GM03348 (cell line): Measurements from ENCODE around the gene RPA1.
"Not testable (repeated sequence)": the region's sequence is repeated elsewhere in the genome, so short reads cannot be mapped to it uniquely, and the experiment has no call there.

Experiments
- DNase-seq: peaks from one replicate; pipeline ENCODE4 v3.0.0; 2012; ENCODE audit warnings: low spot score

RPA1 gene

DNA sequence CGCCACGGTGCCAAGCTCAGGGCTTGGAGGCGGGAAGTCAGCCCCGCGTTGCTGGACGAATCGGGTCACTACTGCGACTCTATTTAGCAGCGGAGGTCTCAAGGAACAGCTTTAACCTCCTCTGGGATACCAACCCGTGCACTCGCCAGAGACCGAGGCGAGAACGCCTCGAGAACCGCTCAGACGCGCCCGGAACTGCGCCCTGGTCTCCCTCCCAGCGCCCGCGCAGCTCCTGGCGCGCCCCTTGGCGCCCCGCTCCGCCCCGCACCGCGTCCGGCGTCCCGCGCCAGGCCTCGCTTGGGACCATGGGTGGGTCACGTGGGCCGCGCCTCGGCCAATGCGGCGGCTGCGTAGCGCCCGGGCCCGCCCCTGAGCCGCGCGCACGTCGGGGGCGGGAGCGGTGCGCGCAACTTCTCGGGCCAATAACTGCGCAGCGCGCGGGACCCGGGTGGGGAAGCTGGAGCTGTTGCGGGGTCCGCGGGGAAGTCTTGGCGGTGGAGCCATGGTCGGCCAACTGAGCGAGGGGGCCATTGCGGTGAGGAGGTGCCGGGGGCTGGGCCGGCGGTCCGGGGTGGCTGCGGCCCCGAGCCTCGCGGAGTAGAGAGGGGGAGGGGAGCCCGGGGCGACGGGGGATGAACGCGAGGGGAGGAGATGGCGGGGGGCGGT is at the start of gene RPA1, which contains the start of gene SMYD4:
Gene RPA1, plus strand, starts transcription at position 414 of the 666 bp plus-strand sequence. Its CDS starts 89 bp downstream, at position 503.
Gene SMYD4, minus strand, starts transcription at position 311 of the 666 bp plus-strand sequence. CDS start 1,908 bp downstream, outside the sequence.
- DNase-seq = peak; percentile 100

DNA sequence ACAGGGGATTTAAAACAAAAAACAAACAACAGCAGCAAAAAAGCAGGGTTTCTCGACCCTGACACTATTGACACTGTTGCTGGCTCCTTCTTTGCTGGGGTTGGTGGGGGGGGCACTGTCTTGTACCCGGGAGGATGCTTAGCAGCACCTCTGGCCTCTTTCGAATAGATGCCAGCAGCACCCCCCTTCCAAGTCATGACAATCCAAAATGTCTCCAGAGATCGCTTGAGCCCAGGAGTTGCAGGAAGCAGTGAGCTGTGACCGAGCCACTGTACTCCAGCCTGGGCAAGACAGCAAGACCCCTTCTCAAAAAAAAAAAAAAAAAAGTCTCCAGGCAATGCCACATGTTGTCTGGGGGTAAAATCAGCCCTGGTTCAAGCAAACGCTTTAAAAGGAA is 47.6 kb upstream of the RPA1 start:
- DNase-seq = no peak

DNA sequence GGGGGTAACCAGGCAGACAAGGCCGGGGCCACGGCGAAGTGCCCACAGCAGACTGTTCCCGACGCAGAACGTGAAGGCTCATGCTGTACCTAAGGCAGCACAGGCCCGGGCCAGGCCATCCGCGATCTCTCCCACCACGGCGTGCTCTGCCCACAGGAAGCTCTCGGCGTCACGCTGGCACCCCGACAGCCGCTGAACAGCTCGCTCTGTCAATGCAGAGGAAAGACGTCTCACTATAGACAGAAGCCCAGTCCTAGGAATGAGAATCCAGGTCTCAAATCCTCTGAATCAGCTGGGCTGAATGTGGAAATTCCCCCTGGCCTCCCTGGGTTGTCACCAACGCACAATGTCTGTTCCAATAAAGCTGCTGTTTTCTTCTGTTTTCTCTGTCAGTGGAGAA is 46.5 kb upstream of the RPA1 start:
- DNase-seq = no peak

DNA sequence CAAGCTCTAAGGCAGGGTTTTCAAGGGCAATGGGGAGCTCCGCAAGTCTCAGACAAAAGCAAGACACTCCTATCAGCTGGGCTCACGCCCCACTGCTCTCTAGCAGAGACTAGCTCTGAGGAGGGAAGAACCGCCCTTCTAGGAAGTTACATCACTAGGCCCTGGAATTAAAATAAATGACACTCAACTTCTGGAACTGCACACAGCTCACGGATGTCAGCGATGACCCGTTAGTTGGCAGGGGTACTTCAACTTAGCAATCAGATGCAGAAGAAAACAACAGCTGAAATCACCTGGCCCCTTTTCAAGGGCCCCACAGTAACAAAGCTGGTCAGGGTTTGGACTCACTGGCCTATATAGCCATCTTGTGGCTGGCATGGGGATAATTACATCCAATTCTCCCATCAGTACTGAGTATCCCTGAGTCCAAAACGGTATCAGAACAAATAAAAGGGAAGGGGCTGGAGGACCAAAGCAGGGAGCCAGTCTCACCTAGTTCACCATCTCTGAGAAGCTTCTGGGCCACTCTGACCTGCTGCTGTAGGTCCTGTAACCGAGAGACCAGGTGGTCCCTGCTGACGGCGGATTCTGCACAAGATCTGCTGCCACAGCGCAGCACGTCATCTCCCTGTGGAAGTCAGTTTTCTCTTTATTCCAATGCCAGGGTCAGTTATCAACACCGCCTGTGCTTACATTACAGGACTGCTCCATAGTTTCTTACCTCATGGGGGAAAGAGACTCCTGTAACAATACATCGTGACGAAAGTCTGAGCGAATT is 45.8 kb upstream of the RPA1 start:
- DNase-seq = peak; percentile 85

DNA sequence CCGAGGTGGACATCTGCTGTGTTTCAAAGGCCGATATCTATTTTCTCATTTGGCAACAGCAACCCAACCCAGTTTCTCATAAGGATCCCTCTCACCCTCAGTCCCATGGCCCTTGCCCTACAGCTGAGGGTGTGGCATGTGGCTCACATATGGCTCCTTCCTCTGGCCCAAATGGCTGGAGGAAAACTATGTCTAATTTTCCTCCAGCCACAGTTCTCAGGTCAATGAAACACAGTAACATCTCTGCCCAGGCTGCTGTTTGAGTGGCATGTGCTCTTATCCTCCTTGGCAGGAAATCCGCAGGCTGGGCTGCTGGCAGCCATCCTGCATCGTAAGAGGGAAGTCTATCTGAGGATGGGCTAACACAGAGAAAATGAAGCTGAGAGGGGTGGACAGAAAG is 43.9 kb upstream of the RPA1 start:
- no peak for DNase-seq

DNA sequence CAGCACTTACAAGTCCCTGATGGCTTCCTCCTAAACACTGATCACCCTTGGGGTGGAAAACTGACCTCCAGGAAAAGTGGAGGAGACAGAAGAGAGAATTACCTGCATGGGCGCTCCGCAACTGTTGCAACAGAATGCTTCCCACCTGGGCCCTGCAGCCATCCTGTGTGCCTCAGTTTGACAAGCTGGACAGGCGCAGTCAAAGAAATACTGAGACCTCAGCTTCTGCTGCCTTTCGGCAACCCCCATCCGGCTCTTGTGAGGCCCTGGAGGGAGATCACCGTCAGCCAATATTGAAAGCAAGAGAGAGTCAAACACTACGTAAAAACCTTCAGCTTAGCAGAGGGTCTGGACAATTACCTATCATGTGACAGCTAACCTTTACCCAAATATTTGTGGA is 43.1 kb upstream of the RPA1 start:
- DNase-seq = no peak

DNA sequence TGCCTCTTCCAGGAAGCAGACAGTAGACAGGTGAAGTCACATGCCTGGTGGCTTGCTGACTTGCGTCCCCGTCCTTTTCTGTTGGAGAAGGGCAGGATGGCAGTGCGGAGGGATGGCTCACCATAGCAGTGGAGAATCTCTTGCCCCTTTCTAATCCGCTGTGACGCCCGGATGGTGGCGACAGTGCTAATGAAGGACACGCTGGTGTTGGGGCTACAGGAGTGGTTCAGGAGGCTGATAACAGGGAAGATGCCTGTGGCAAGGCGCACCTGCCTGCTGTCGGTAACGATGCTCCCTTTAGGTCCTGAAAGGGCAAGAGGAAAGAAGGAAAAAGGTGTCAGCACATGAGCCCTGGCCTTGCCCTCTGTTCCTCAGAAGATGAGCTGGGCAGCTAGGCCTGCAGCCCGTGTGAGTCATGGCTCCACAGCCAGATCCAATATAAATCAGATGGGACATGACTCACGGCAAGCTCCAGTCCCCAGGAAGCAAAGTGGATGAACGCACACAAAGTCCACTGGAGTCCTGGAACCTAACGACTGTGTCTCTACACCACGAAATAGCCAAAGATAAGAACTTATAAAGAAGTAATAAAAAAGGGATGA is 42.4 kb upstream of the RPA1 start:
- DNase-seq = peak; percentile 93

DNA sequence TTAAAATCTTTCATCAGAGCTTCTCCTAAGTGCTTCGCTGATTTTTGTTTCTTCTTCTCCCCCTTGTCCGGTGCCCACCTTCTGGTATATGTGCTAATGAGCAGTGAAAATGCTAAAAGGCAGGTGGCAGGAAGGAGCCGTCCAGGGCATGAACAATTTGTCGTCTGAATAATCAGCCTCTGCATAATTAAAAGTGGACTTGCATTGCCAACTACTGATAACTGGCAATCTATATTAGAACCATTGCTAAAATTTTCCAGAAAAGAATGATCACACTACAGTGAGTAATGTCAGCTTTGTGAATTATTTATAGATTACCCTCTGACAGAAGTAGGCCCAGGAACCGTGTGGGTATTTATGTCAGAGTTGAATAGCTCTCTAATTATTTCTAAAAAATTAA is 39.9 kb upstream of the RPA1 start:
- no peak for DNase-seq

DNA sequence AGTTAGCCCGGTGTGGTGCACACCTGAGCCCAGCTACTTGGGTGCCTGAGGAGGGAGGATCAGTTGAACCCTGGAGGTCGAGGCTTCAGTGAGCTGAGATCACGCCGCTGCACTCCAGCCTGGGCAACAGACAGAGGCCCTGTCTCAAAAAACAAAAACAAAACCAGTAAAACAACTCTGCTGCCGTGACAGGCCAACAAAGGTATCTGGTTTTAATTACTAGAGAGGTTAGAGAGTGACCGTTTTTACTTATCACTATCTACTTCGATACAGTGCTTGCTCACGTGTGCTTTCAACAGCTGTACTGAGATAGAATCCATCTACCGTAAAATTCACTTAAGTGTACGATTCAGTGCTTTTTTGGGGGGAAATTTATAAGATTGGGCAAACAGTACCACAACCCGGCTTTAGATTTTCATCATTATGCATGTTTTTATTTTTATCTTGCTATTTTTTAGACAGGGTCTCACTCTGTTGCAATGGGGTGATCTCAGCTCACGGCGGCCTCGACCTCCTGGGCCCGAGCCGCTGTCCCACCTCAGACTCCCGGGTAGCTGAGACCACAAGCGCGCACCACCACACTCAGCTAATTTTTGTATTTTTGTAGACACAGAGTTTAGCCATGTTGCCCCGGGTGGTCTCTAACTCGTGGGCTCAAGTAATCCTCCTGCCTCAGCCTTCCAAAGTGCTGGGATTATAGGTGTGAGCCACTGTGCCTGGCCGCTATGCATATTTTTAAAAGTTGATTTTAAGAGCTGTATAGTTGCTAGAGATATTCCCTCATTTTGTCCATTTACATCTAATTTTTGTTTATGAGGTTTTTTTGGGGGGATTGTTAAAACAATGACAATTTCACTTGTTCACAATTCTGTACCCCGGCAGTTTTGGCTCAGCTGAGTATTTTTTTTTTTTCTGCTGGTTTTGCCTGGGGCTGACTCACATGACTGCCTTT is 37.0 kb upstream of the RPA1 start:
- DNase-seq = no peak

DNA sequence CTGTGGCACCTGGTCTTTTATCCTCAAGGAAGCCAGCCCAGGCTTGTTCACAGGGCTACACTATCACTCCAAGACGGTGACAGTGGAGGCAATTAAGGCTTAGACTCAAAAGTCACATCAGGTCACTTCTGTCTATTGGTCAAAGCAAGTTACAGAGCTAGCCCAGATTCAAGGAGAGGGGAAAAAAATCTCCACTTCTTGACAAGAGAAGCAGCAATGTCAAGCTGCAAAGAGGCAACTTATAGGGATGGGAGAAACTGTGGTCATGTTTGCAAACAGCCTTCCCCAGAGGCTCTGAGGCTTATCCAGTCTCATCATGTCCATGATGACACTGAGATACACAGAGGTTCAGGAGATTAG is 36.4 kb upstream of the RPA1 start:
- no peak for DNase-seq

DNA sequence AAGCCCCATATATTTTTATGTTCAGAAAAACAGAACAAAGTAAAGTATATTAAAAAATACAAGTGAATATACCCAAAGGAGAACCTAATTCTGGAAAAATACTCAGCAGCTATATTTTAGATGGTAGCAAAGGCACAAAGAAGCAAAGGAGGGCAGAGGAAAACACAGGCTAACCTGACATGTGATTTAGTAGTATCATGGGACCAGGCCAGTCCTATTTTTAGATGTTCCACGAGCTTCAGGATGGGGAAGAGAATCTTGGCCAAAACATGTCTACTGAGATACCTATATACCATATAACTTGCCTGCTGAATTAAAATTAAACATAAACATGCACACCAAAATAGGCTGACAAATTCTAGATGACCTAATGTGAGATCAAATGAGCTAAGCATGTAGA is 33.0 kb upstream of the RPA1 start:
- DNase-seq = no peak

DNA sequence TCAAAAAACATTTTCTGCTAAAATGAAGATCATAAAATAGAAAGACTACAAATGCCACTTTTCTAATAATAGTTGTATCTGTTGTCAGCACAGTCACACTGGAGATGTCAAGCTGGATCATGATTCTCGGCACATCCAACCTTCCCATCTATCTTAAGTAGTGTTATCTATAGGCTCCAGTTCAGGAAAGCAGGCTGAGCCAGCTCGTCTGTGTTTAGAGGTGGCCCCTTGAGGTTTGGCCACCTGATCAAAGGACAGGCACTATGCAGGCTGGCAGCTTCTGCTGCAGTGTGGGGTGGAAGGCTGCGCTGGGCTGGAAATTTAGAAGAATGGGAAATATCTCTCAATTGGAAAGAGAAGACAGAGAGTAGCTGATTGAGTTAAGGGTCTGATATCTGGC is 32.5 kb upstream of the RPA1 start:
- no peak for DNase-seq

DNA sequence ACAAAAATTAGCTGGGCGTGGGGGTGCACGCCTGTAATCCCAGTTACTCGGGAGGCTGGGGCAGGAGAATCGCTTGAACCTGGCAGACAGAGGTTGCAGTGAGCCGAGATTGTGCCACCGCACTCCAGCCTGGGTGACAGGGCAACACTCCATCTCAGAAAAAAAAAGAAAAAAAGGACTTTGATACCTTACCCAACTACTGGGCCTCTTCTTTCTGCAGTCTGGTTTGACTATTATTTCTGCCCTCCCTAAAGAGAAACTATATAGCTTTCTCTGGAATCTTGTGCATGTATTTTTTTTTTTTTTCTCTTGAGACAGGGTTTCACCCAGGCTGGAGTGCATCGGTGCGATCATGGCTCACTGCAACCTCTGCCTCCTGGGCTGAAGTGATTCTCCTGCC is 32.0 kb upstream of the RPA1 start:
- not testable (repeated sequence) for DNase-seq

DNA sequence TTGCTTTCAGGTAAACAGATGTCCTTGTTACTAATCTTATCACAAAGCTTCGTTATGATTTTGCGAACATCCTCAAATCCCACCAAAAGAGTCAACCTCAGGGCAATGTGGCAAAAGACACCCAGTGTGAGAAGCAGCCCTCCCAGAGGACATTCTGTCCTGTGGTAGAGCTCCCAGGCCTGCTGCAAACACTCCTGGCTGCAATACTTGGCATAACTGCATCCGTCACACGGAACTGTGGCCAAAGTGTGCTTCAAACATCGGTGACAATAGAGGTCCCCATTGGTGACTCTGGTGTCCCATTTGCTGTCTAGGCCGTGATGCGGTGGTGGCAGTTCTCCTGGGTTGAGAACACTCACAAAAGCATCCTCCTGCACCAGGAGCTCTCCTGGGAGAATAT is 29.6 kb upstream of the RPA1 start:
- no peak for DNase-seq

DNA sequence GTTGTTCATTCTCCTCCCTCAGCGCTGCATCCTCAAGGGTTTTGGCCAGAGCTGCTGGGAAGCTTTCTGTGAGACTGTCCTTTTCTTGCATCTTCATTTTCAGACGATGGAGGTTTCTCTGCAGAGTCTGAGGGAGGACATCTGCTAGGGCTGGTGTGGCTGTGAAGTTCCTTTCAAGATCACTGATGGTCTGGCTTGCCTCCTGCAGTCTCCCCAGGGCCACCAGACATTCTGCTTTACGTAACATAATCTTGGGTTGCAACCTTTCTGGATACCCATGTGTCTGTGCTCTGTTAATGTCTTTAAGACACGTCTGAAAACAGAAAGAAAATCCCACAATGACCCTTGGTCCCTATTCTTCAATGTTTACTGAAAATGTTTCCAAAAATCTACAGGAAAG is 29.1 kb upstream of the RPA1 start:
- no peak for DNase-seq

DNA sequence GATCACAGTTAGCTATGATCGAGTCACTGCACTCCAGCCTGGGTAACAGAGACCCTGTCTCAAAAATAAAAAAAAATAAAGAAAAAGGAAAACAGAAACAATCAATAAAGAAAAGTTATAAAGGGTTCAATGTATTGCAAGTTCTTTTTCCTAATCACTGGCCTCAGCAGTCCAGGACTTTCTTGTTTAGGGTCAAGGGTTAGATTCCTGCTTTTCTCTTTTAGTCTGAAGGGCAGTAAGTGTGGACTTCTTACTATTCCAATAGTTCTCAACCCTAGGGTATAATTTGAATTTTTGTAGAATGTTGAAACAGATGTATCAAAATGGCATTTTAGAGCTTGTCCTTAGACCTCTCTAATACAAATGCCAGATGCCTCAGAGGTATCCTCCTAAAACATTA is 27.4 kb upstream of the RPA1 start:
- DNase-seq = no peak

DNA sequence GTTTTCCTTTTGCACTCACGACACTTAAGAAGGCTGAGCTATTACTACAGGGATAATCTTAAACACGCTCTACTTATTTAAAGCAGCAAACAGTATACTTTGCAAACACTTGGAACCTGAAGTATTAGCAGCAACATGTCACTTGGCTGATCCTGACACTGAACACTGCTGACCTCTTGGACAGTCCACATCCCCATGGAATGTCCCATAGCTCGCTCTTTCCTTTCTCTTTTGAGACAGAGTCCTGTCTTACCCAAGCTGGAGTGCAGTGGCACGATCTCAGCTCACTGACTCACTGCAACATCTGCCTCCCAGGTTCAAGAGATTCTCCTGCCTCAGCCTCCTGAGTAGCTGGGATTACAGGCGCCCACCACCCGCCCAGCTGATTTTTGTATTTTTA is 26.5 kb upstream of the RPA1 start:
- DNase-seq = no peak

DNA sequence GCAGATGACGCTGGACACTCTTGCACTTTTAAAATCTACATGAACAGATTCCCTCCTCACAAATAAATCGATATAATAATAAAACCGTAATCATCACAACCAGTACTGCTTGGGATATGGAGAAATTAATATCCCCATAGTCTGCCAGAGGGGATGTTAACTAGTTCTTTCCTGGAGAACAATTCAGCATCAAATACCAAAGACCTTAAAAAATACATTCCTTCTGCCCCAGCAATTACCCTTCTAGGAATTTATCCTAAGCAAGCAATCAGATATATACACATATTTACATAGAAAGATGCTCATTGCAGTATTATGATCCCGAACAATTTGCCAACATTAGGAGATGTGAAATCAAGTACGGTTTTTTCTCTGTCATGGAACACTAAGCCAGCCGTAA is 21.9 kb upstream of the RPA1 start:
- DNase-seq = no peak

DNA sequence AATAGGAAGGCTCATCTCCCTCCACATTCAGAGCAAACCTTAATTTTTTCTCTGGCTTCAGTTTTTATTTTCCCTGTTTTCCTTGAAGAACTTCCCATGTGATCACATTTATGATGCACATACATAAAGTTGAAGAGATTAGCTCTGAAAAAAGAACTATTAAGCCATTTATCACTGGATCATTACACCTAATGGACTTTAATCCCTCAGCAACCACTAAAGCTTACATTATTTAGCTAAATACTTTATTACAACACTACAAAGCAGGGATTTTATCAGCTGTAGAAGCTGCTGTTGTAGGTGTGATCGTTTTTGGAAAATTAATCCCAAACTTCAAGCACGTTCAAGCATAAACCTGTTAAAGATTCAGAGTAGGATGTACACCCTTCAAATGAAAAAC is 21.2 kb upstream of the RPA1 start:
- DNase-seq = no peak

DNA sequence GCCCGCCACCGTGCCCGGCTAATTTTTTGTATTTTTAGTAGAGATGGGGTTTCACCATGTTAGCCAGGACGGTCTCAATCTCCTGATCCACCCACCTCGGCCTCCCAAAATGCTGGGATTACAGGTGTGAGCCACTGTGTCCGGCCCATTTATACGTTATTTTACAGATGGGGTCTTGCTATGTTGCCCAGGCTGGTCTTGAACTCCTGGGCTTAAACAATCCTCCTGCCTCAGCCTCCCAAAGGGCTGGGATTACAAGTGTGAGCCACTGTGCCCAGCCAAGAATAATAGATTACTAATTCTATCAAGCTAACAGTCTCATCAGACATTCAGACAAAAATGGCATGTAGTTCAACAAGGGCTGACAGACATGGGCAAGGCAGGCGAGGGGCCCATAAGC is 20.0 kb upstream of the RPA1 start:
- DNase-seq = not testable (repeated sequence)

DNA sequence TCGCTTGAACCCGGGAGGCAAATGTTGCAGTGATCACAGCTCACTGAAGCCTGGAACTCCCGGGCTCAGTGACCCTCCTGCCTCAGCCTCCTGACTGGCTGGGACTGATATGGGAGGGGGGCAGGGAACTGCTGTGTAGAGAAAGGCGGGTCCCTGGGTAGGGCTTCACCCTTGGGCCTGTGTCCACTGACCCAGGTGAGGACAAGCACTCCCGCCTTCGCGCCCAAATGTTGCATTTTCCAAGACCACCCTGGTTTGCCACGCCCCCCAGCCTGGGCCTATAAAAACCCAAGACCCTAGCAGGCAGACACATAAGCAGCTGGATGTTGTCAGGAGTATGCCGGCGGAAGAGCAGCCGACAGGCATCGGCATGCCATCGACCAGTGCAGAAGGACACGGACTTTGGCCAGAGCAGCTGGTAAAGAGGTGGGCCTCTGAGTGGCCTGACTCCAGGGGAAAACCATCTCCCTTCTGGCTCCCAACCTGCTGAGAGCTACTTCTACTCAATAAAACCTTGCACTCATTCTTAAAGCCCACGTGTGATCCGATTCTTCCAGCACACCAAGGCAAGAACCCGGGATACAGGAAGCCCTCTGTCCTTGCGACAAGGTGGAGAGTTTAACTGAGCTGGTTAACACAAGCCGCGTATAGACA is 19.2 kb upstream of the RPA1 start:
- no peak for DNase-seq

DNA sequence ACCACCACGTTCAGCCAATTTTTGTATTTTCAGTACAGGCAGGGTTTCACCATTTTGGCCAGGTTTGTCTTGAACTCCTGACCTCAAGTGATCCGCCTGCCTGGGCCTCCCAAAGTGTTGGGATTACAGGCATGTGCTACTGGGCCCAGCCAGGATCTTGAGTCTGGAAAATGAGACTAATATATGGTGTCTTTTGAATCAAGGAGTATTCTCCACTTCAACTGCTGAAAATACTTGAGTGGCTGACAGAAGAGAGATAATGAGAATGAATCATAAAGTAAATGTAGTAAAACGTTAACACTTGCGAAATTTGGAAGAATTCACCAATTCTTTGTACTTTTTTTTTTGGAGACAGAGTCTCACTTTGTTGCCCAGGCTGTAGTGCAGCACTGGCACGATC is 16.7 kb upstream of the RPA1 start:
- peak; percentile 54 for DNase-seq
